ENCODE measurements around the gene RHBG. TPM values are rescaled to one million over a fixed set of nuclear protein-coding genes. Genes with fewer than 3 reads are reported as not detected.
A peak's percentile ranks its signal among the peaks of the same experiment; 100 is the strongest.

RHBG gene
- total RNA-seq, 1 donor from 2014 or later, result not detected

- peak overlapping the region; percentile 22 for H3K27ac Mint-ChIP-seq (ENCODE audit: unreplicated experiment)
- peaks cover 11% of the 10 kb centered on the region for H3K9me3 Mint-ChIP-seq (ENCODE audit: unreplicated experiment)
- H3K36me3 Mint-ChIP-seq (ENCODE audit: unreplicated experiment), result no peaks in the 10 kb centered on the region
- no peak for TF ChIP-seq CTCF (IDR thresholded peaks at IDR 0.05; ENCODE audit: partially characterized antibody, unreplicated experiment)
- no peak for DNase-seq
- peaks cover 25% of the 10 kb centered on the region for H3K4me1 Mint-ChIP-seq (ENCODE audit: low read depth, unreplicated experiment)
- peaks cover 10% of the 10 kb centered on the region for H3K27me3 Mint-ChIP-seq (ENCODE audit: unreplicated experiment)
- H3K4me3 Mint-ChIP-seq (ENCODE audit: unreplicated experiment), result no peak overlapping the region
Measured at GRCh38 chr1:156402331-156403020, 33.5 kb downstream of the RHBG start.

- Mint-ChIP-seq H3K36me3 (ENCODE audit: unreplicated experiment) (no peaks in the 10 kb centered on the region), H3K27ac (ENCODE audit: unreplicated experiment) (no peak overlapping the region), H3K27me3 (ENCODE audit: unreplicated experiment) (peaks cover 18% of the 10 kb centered on the region), H3K9me3 (ENCODE audit: unreplicated experiment) (peaks cover 11% of the 10 kb centered on the region), H3K4me3 (ENCODE audit: unreplicated experiment) (no peak overlapping the region), H3K4me1 (ENCODE audit: low read depth, unreplicated experiment) (peaks cover 26% of the 10 kb centered on the region)
- DNase-seq, result no peak
- no peak for TF ChIP-seq CTCF (IDR thresholded peaks at IDR 0.05; ENCODE audit: partially characterized antibody, unreplicated experiment)
Measured at GRCh38 chr1:156405670-156406069, 36.7 kb downstream of the RHBG start.

GRCh38 chr1:156406251-156406650, 37.2 kb downstream of the RHBG start:
- no peak for DNase-seq
- peaks cover 26% of the 10 kb centered on the region for H3K4me1 Mint-ChIP-seq (ENCODE audit: low read depth, unreplicated experiment)
- TF ChIP-seq CTCF (IDR thresholded peaks at IDR 0.05; ENCODE audit: partially characterized antibody, unreplicated experiment), result no peak
- H3K27me3 Mint-ChIP-seq (ENCODE audit: unreplicated experiment), result peaks cover 21% of the 10 kb centered on the region
- H3K36me3 Mint-ChIP-seq (ENCODE audit: unreplicated experiment), result no peaks in the 10 kb centered on the region
- H3K4me3 Mint-ChIP-seq (ENCODE audit: unreplicated experiment), result no peak overlapping the region
- H3K27ac Mint-ChIP-seq (ENCODE audit: unreplicated experiment), result no peak overlapping the region
- peaks cover 11% of the 10 kb centered on the region for H3K9me3 Mint-ChIP-seq (ENCODE audit: unreplicated experiment)

GRCh38 chr1:156407344-156407743, 38.3 kb downstream of the RHBG start:
- Mint-ChIP-seq H3K27me3 (ENCODE audit: unreplicated experiment) (peaks cover 26% of the 10 kb centered on the region), H3K9me3 (ENCODE audit: unreplicated experiment) (peaks cover 9% of the 10 kb centered on the region), H3K27ac (ENCODE audit: unreplicated experiment) (peak overlapping the region; percentile 92), H3K36me3 (ENCODE audit: unreplicated experiment) (no peaks in the 10 kb centered on the region), H3K4me3 (ENCODE audit: unreplicated experiment) (peak overlapping the region; percentile 12), H3K4me1 (ENCODE audit: low read depth, unreplicated experiment) (peaks cover 23% of the 10 kb centered on the region)
- peak; percentile 71 for DNase-seq
- no peak for TF ChIP-seq CTCF (IDR thresholded peaks at IDR 0.05; ENCODE audit: partially characterized antibody, unreplicated experiment)

GRCh38 chr1:156407760-156408159, 38.7 kb downstream of the RHBG start:
- DNase-seq, result no peak
- Mint-ChIP-seq H3K27me3 (ENCODE audit: unreplicated experiment) (peaks cover 26% of the 10 kb centered on the region), H3K27ac (ENCODE audit: unreplicated experiment) (peak overlapping the region; percentile 92), H3K4me3 (ENCODE audit: unreplicated experiment) (peak overlapping the region; percentile 12), H3K36me3 (ENCODE audit: unreplicated experiment) (no peaks in the 10 kb centered on the region), H3K4me1 (ENCODE audit: low read depth, unreplicated experiment) (peaks cover 22% of the 10 kb centered on the region), H3K9me3 (ENCODE audit: unreplicated experiment) (peaks cover 9% of the 10 kb centered on the region)
- no peak for TF ChIP-seq CTCF (IDR thresholded peaks at IDR 0.05; ENCODE audit: partially characterized antibody, unreplicated experiment)

Data from glutamatergic neuron (in vitro differentiated cells).